Activated CD8-positive, alpha-beta memory T cell treated with anti-CD3 and anti-CD28 coated beads for 36 hours (primary cell): ENCODE data around the gene MECP2. TPM values are rescaled to one million over a fixed set of nuclear protein-coding genes. Genes with fewer than 3 reads are reported as not detected.

ENCODE experiments used
- CTCF ChIA-PET: fragments of 350-600 bp; sonication (Branson Sonifier 250); formaldehyde crosslinking; loops from one replicate; lab custom pipeline; 2021; ENCODE audit warnings: antibody characterized with exemption; lab: Charles Lee
- POLR2A ChIA-PET: fragments of 350-600 bp; sonication (Branson Sonifier 250); formaldehyde crosslinking; loops from one replicate; lab custom pipeline; 2021; ENCODE audit warnings: antibody characterized with exemption; lab: Charles Lee
- total RNA-seq, 2 experiments: library from RNA; stranded (reverse); gene quantifications; one replicate each; pipeline ENCODE4 v1.2.3, GENCODE V29; 2021

The MECP2 gene
- total RNA-seq, 2 experiments from 2014 or later, result 49.8 to 51.2 TPM

DNA sequence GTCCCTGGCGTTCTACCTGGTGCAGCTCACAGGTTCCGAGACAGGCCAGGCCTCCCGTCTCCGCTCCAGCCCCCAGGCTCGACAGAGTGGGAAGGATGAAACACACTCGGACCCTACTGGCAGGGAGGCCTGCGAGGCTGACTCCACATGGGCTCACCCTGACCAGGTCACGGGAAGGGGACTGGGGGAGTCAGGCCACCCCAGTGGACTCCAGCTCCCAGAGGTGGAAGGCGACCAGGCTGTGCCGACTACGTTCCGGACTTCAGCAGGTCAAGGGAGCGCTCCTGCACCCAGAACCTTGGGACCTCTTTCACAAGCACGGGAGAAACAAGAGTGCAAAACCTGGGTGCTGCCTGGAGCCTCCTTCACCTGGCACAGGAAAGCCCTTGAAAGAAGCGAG is 73.2 kb downstream of the MECP2 start:
- CTCF ChIA-PET, result no interaction called here
- POLR2A ChIA-PET, result no interaction called here

DNA sequence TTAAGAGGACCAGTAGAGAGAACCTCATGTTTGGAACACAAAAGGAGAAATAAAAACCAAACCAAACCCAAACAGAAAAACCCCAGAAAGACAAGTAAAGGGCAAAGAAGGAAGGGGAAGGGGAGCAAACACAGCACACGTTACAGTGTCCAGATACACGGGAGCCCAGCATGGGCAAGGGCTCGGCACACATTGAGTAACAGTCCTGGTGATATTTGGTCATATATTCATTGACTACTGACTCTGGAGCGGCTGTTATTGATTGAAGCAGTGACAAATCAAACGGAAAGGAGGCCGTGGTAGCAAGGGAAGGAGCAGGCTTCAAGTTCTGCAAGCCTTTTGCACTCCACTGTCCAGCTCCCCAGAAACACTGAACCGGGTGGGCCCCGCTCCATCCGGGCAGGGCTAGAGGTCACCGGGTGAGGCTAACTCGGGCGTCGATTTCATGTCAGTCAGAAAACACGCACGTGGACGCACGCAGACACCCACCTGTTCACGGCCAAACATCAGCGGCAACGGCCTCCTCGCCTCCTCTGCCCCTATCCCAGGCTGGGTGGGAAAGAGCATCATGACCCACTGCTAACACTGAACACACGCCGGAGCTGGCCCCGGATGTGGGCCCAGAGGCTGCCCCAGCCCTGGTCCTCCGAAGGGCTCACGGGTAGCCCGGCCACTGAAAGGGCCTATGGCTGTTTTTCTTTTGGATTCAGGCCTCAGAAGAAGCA is 74.1 kb downstream of the MECP2 start:
- POLR2A ChIA-PET, result no interaction called here
- CTCF ChIA-PET, result no interaction called here

DNA sequence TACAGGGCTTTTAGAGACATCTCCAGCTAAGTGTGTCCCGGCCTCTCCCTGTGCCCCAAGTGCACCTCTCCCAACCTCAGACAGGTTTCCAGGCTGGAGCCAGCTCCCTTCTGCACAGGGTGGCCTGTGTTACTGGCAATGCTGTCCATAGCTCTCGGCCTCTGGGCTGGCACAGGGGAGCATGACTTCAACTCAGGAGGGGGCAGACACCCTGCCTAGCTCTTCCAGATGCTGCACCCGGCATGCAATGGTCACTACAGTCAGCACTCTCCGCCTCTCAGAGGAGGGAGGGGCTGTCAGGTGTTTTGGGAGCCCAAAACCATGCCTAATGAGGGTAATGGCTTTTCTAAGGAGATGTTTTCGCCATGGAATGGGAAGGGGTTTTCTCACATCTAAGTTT is 75.4 kb downstream of the MECP2 start:
- CTCF ChIA-PET, result no interaction called here
- POLR2A ChIA-PET, result no interaction called here

DNA sequence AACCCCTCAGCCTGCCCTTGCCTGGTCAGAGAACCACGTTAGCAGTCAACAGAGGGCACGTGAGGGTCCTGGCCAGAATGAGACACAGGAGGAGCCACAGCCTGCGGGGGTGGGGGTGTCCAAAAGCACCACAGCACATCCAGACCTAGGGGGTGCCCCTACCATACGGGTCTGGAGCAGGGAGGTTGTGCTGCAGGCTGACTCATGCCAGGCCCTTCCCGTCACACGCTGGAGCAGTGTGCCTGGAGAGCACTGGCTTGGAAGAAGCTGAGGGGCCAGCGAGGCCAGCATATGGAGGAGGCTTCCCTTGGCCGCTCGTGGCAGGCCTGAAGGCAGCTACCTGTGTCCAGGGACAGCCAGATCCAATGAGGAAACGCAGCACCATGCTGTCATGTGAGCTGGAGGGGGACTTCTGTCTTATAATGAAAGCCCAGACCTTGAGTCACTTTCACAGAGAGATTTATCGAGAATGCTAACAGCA is 76.3 kb downstream of the MECP2 start:
- CTCF ChIA-PET, result no interaction called here
- POLR2A ChIA-PET, result no interaction called here

DNA sequence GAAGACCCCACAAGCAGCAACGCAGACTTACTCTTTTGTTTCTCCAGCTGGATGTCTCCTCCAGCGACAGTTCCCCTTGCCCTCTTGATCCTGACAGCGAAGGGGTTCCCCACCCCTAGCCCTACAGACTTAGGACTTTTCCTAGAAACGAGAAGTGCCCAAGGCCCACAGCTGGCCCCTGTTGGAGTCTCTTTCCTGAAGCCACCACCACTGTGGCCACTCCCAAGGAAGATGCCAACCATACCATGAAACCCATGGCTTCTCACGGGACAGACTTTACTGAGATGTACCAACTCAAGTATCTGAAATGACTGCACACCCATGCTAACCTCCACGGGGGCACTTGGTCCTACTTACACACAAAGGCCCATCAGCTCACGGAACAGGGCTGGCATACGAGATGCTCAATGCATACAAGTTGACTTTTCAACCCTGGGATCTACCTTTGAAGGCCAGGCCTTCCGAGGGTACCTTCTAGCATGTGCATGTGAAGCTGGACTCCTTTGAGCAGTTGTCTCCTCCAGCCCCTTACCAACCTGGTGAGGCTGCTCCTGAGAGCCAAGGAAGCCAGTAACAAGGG is 76.9 kb downstream of the MECP2 start:
- POLR2A ChIA-PET, result interaction anchor here (0.7 to 1.2 kb wide), 3 partner anchors 31 to 73 kb away, joined by 3 to 5 read pairs (median 4); no protein-coding TSS in a partner anchor
- CTCF ChIA-PET, result interaction anchor here (0.9 kb wide), 1 partner anchor 17 kb away, joined by 5 read pairs; no protein-coding TSS in a partner anchor

DNA sequence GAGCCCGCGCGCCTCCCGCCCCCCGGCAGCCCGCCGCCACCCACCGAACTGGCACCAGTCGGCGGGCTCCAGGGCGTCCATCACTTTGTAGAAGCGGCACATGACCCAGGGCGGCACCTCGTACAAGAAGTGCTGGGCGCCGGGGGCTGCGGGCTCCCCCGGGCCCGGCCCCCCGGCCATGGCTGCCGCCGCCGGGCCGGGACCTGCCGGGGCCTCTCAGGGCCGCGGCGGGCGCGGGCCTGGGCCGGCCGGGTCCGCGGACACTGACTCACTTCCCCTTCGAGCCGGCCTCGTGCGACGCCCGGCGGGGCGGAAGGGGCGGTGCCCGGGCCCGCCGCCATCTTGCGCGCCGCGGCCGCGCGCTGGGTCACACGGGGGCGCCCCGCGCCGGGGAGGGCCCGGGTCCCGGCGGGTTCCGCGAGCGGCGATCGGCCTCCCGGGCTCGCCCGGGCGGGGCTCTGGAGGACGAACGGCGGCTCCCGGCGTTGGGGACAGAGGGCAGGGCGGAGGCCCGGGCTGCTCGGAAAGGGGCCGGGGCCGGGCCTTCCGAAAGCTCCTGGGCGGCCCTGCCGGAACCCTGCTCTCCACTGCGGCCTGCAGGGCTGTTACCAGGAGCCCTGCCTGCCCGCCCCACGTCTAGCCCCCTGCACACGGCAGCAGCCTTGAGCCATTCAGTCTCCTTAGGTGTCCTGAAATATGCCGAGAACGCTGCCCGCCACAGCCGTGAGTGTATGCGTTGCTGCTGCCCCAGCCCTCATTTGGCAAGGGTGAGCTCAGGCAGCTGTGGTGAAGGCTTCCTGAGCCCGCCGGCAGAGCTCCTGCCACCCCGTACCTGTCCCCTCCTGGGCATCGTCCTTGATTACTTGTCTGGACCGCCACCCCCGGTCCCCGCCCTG is 77.6 kb downstream of the MECP2 start, which contains the start of gene IRAK1:
IRAK1 (minus strand) TSS at position 270 of the 896 bp plus-strand sequence; CDS start at position 180, 90 bp downstream.
- ChIA-PET CTCF (interaction anchor here (0.9 kb wide), 1 partner anchor 17 kb away, joined by 5 read pairs; no protein-coding TSS in a partner anchor), POLR2A (interaction anchor here (0.7 to 1.2 kb wide), 3 partner anchors 32 to 74 kb away, joined by 3 to 5 read pairs (median 4); no protein-coding TSS in a partner anchor)

DNA sequence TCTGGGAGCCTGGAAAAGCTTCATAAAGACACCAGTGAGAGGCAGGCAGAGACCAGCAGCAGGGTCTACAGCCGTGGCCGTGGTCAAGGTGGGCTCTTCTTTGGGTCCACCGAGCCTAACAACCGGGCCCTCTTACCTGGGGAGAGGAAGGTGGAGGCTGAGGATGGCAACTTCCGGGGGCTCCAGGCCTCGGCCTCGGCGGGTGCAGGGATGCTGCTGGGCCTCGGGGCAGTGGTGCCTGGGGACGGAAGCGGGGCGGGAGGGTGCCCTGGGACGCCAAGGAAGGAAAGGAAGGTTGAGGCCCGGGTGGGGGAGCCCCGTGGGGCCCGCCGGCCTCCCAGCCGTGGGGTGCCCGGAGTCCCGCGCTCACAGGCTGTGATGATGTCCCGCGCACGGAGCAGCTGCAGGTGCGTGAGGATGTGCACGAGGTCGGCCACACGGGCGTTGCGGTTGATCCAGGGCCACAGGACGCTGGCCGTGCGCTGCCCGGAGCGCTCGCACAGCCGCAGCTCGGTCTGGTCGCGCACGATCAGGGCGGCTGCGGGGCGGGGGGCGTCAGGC is 78.4 kb downstream of the MECP2 start:
- CTCF ChIA-PET, result interaction anchor here (0.6 to 1.0 kb wide), 3 partner anchors 33 to 74 kb away, joined by 3 to 4 read pairs (median 3); no protein-coding TSS in a partner anchor
- POLR2A ChIA-PET, result no interaction called here

DNA sequence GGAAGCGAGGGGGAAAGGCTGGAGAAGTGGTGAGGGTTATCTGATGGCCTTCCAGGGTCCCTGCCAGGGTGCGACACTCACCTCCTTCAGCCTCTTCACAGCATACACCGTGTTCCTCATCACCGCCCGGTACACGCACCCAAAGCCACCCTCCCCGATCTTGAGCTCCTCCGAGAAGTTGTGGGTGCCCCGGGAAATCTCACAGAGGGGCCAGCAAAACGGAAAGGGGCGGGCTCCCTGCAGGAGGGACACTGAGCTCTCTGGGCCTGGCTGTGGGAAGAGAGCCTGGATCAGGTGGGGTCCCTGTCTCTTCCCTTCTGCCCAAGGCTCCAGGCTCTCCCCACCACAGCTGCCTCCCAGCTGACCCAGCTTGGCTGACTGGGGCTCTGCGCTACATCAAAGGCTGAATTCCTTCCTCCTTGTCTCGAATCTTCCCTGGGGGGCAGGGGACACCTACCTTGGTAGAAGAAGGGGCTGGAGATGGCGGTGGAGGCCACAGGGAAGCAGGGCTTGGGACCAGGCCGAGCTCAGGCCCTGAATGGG is 78.9 kb downstream of the MECP2 start:
- ChIA-PET POLR2A (no interaction called here), CTCF (interaction anchor here (0.6 to 1.0 kb wide), 3 partner anchors 32 to 75 kb away, joined by 3 to 4 read pairs (median 3); no protein-coding TSS in a partner anchor)

DNA sequence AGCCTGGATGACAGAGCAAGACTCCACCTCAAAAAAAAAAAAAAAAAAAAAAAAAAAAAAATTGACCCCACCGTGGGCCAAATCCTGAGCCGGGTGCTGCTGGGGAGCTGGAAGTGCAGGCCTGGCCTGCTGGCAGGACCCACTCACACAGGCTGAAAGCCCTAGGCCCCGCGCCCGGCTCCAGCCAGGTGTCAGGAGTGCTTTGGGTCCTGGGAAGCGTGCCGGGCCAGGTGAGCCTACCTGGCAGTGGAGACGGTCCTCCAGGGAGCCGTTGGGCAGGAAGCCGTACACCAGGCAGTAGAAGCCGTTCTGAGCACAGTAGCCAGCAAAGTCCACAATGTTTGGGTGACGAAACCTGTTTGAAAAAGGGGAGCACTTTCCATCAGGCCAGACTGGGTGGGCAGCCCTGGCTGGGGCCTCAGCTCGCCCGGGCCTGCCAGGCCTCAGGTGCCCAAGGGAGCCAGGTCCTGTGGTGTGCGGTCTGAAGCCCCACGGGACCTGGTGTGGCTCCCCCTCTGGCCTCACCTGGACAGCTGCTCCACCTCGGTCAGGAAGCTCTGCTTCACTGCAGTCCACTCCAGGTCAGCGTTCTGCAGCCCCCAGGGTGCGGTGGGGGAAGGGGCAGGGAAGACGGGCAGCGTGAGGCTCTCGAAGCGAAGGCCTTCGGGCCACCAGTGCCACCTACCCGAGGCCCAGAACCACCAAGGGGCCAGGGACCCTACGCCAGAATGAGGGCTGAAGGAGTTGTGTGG is 79.6 kb downstream of the MECP2 start:
- CTCF ChIA-PET, result interaction anchor here (0.6 to 0.9 kb wide), 2 partner anchors 18 to 32 kb away, joined by 3 to 4 read pairs; no protein-coding TSS in a partner anchor

DNA sequence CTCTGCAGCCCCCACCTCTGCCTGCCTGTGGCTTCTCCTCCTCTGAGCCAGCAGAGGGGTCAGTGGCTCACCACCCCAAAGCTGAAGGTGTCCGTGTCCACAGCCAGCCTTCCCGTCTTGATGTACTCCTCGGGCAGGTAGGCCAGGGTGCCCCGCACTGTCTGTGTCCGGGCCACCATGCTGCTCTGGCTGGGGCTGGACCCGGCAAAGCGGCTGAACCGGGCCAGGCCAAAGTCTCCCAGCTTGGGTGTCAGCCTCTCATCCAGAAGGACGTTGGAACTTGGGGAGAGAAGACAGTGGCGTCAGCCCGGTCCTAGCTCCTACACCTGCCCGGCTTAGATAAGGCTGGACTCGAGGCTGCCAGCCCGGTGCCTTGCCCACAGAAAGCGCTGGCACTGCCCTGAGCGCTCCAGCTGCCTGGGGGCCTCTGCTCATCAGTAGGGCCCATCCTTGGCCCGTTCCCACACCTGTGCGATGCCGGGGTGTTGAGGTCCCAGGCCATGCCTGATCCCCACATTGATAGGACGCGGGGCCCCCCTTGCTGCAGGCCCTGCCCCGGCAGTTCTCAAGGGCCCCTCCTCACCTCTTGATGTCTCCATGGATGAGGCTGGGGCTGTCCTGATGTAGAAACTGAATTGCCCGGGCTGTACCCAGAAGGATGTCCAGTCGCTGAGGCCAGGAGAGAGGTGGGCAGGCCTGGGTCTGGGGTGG is 81.0 kb downstream of the MECP2 start:
- CTCF ChIA-PET, result interaction anchor here (0.6 to 1.2 kb wide), 2 partner anchors 10 to 14 kb away, joined by 3 read pairs; no protein-coding TSS in a partner anchor

More for the DNA sequence above, 79.6 kb downstream of the MECP2 start:
- POLR2A ChIA-PET, result interaction anchor here (0.6 kb wide), 1 partner anchor 131 kb away, joined by 4 read pairs; no protein-coding TSS in a partner anchor

DNA sequence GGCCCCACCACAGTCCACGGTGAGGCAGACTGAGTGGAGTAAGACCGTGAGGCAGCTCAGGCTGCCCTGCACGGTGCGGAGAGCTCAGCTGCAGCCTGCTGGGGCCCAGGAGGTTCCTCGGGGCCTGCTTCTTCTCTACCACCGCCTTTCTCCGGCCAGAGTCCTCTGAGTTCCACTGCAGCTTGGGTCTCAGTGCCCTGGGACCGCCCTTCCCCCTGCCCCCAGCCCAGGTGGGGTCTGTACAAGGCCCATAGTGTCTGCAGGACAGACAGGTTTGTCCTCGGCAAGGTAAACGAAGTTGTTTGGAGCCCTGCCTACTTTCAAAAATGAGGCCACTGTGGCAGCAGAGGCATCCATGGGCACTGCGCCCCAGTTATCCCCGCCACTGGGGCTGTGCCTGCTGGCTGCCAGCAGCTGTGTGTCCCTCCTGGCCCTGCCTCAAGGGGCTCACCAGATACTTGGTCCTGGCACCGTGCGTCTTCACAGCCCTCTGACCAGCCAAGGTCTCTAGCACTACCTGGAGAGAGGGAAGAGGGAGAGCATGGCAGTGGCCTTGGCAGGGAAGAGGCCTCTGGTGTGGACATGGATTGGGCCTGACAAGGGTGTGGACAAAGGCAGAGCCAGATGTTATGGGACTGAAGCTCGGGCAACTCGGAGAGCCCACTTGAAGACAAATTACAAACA is 81.8 kb downstream of the MECP2 start:
- ChIA-PET CTCF (interaction anchor here (3.9 kb wide), 1 partner anchor 12 kb away, joined by 23 read pairs; no protein-coding TSS in a partner anchor), POLR2A (no interaction called here)

More for the DNA sequence above, 81.0 kb downstream of the MECP2 start:
- POLR2A ChIA-PET, result no interaction called here

DNA sequence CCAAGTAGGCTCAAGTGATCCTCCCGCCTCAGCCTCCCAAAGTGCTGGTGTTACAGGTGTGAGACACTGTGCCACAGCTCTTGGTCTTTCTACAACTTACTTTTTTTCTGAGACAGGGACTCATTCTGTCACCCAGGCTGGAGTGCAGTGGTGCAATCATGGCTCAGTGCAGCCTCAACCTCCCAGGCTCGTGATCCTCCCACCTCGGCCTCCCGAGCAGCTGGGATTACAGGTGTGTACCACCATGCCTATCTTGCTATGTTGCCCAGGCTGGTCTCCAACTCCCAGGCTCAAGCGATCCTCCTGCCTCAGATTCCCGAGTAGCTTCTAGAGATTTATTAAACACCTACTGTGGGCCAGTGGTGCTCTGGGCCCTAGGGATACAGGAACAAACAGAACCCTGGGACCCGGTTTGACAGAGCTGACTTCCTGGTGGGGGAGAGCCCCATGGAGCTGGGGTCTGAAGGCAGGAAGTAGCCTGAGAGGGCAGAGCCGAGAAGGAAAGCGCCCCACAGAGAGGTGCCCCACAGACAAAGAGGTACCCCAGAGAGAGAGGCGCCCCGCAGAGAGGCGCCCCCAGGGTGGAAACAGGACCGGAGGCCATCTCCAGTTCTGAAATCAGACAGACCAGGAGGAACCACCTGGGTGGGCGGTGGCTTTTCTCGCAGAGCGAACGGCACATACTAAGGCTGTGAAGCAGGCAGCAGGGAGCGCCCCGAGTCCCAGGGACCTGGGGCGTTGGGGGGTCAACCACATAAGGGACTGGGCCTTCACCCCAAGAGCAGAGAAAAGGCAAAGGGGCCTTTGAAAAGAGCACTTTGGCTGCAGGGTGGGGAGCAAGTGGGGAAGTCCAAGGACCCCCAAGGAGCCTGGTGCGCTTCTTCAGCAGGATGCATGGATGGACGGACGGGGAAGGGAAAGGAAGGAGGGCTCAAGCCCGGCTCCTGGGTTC is 82.8 kb downstream of the MECP2 start:
- POLR2A ChIA-PET, result interaction anchor here (0.8 kb wide), 1 partner anchor 68 kb away, joined by 9 read pairs; no protein-coding TSS in a partner anchor
- CTCF ChIA-PET, result interaction anchor here (0.7 to 3.9 kb wide), 5 partner anchors 11 to 41 kb away, joined by 3 to 23 read pairs (median 3); no protein-coding TSS in a partner anchor

DNA sequence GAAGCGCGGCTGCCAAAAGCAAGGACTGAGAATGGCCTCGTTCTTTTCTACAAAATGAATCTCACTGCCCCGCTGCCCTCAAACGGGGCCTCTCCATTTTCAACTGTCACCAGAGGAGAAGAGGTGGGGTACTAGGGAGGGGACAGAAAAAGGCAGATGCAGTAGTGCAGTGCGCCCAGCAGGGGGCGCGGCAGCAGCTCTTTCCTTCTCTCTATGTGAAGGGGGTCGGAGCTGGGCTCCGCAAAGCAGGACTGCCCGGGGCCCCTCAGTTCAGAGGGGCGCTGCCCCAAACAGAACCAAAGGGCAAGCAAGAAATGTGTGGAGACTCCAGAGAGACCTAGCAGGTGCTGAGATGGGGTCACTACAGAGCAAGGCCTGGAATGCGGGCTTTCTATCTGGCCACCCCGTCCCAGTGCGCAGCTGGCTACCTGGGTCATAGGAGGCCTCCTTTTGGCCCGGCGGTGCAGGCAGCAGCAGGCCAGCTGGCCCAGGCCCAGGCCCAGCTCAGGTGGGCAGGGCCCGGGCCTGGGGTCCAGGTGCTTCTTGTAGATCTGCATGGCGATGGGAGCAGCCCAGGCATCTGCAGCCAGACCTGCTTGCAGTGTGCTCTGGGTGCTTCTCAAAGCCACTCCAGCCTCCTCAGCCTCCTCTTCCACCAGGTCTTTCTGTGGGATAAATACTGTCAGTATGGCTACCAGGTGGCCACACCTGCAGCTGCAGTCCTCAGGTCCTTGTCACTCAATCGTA is 83.7 kb downstream of the MECP2 start:
- ChIA-PET POLR2A (interaction anchor here (0.8 kb wide), 1 partner anchor 67 kb away, joined by 9 read pairs; no protein-coding TSS in a partner anchor), CTCF (interaction anchor here (0.7 to 3.9 kb wide), 9 partner anchors 11 to 105 kb away, joined by 3 to 23 read pairs (median 4); no protein-coding TSS in a partner anchor)

DNA sequence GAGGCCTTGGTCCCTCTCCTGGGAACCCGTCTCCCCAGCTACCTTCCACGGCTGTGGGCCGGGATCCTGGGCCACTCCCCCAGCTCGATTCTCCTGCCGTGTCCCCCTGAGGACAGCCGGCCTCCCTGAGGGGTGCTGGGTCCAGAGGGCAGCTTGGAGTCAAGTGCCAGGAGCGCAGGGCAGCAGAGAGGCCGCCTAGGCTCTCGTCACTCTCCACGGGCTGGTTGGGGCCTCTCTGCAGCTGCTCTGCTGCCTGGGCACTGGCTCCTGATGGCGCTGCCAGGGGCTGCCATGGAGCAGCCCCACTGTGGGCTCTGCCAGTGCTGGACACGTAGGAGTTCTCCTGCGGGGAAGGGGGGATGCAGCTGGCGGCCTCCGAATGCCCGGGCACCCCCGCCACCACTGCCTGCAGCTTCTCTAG is 84.5 kb downstream of the MECP2 start:
- ChIA-PET POLR2A (interaction anchor here (0.5 kb wide), 1 partner anchor 102 kb away, joined by 6 read pairs; no protein-coding TSS in a partner anchor), CTCF (interaction anchor here (1.1 to 3.9 kb wide), 7 partner anchors 10 to 105 kb away, joined by 3 to 23 read pairs (median 4); no protein-coding TSS in a partner anchor)
